NCI-H82 treated with DMSO at 0.1 percent for 48 hours (cell line): ENCODE results near the gene PLXNA4.

ENCODE experiments used
- DNase-seq: peaks from one replicate; lab custom pipeline; 2025; ENCODE audit not compliant: unreplicated experiment; lab: John Stamatoyannopoulos, UW

PLXNA4 gene

GRCh38 chr7:132367795-132368194, 208.5 kb downstream of the PLXNA4 start:
- DNase-seq: no peak

- no peak for DNase-seq
Observed at GRCh38 chr7:132367004-132367403, 209.3 kb downstream of the PLXNA4 start.

GRCh38 chr7:132364226-132364625, 212.0 kb downstream of the PLXNA4 start:
- no peak for DNase-seq

GRCh38 chr7:132362059-132362458, 214.2 kb downstream of the PLXNA4 start:
- no peak for DNase-seq

- no peak for DNase-seq
Observed at GRCh38 chr7:132361146-132361545, 215.1 kb downstream of the PLXNA4 start.

- no peak for DNase-seq
Observed at GRCh38 chr7:132359743-132360142, 216.5 kb downstream of the PLXNA4 start.

- no peak for DNase-seq
Observed at GRCh38 chr7:132355048-132355447, 221.2 kb downstream of the PLXNA4 start.

- DNase-seq: no peak
Observed at GRCh38 chr7:132354527-132354926, 221.7 kb downstream of the PLXNA4 start.

- DNase-seq: no peak
Observed at GRCh38 chr7:132353936-132354335, 222.3 kb downstream of the PLXNA4 start.

- no peak for DNase-seq
Observed at GRCh38 chr7:132352800-132353199, 223.5 kb downstream of the PLXNA4 start.

GRCh38 chr7:132351954-132352499, 224.2 kb downstream of the PLXNA4 start:
- DNase-seq: peak; percentile 8

- no peak for DNase-seq
Observed at GRCh38 chr7:132350741-132351140, 225.5 kb downstream of the PLXNA4 start.

- no peak for DNase-seq
Observed at GRCh38 chr7:132349075-132349474, 227.2 kb downstream of the PLXNA4 start.

GRCh38 chr7:132348341-132348740, 227.9 kb downstream of the PLXNA4 start:
- no peak for DNase-seq

- DNase-seq: peak; percentile 18
Observed at GRCh38 chr7:132347858-132348257, 228.4 kb downstream of the PLXNA4 start.

- DNase-seq: no peak
Observed at GRCh38 chr7:132347123-132347522, 229.1 kb downstream of the PLXNA4 start.

- no peak for DNase-seq
Observed at GRCh38 chr7:132345543-132346129, 230.6 kb downstream of the PLXNA4 start.

GRCh38 chr7:132345030-132345429, 231.2 kb downstream of the PLXNA4 start:
- DNase-seq: no peak

GRCh38 chr7:132343199-132343598, 233.1 kb downstream of the PLXNA4 start:
- no peak for DNase-seq

GRCh38 chr7:132337450-132338080, 238.7 kb downstream of the PLXNA4 start:
- DNase-seq: no peak

GRCh38 chr7:132336797-132337196, 239.5 kb downstream of the PLXNA4 start:
- DNase-seq: no peak

GRCh38 chr7:132333301-132333700, 243.0 kb downstream of the PLXNA4 start:
- no peak for DNase-seq

- DNase-seq: no peak
Observed at GRCh38 chr7:132328760-132329159, 247.5 kb downstream of the PLXNA4 start.
